Heart right ventricle (tissue), 16 donors: ENCODE results near the gene RGS7BP. TPM values are rescaled to one million over a fixed set of nuclear protein-coding genes. Genes with fewer than 3 reads are reported as not detected.
A peak's percentile ranks its signal among the peaks of the same experiment; 100 is the strongest.

Experiments used
- ATAC-seq, 8 donors: fragments of 200-7000 bp; cut with Tn5 transposase; one replicate each; pipeline ENCODE4 v1.9.1; 2020; ENCODE audit warnings: mild to moderate bottlenecking in 8 of 8, moderate library complexity in 8 of 8, moderate number of reproducible peaks in 1 of 8
- DNase-seq, 2 donors: peaks; one replicate each; pipeline ENCODE4 v3.0.0-alpha.2; 2020
- H3K27ac ChIP-seq, 10 donors: fragments of 200-600 bp; sonication (generic) in 2 of 10; one replicate each; pipeline versions ENCODE4 v1.5.0 to v1.8.0; 2020 to 2022; ENCODE audit warnings: mild to moderate bottlenecking in 3 of 10
- H3K27me3 ChIP-seq, 7 donors: fragments of 200-600 bp; one replicate each; pipeline ENCODE4 v1.8.0; 2021 to 2022; ENCODE audit warnings: mild to moderate bottlenecking in 2 of 7
- H3K36me3 ChIP-seq, 9 donors: fragments of 200-600 bp; sonication (generic) in 1 of 9; one replicate each; pipeline versions ENCODE4 v1.5.0 to v1.8.0; 2020 to 2022; ENCODE audit warnings: mild to moderate bottlenecking in 2 of 9
- H3K4me1 ChIP-seq, 9 donors: fragments of 200-600 bp; sonication (generic) in 1 of 9; one replicate each; pipeline versions ENCODE4 v1.5.0 to v1.8.0; 2020 to 2022; ENCODE audit warnings: mild to moderate bottlenecking in 4 of 9
- H3K4me3 ChIP-seq, 10 donors: fragments of 200-600 bp; sonication (generic) in 2 of 10; one replicate each; pipeline versions ENCODE4 v1.5.0 to v1.8.0; 2020 to 2022; ENCODE audit warnings: mild to moderate bottlenecking in 7 of 10, moderate library complexity in 2 of 10
- H3K9me3 ChIP-seq, 11 donors: fragments of 200-600 bp in 10 of 11; sonication (generic) in 2 of 11; one replicate each; pipeline versions ENCODE4 v1.5.0 to v1.8.0; 2013 to 2022; ENCODE audit warnings: mild to moderate bottlenecking in 2 of 11, control low read depth in 1 of 11, moderate library complexity in 1 of 11
- CTCF ChIP-seq, 9 donors: fragments of 200-600 bp; sonication (generic) in 2 of 9; IDR thresholded peaks; one replicate each; pipeline versions ENCODE4 v1.5.0 to v1.8.0; 2021 to 2022; ENCODE audit warnings: antibody characterized with exemption in 9 of 9, mild to moderate bottlenecking in 5 of 9, moderate library complexity in 1 of 9
- WGBS, 2 donors: extraction: QIAGEN DNeasy Blood & Tissue Kit; methylation state at CpG; one replicate each; pipeline ENCODE4 v1.1.7; 2013; ENCODE audit warnings: inconsistent platforms in 1 of 2; 5-methylcytosine and 5-hydroxymethylcytosine counted together
- intact Hi-C, 10 donors: fragments of 100-400 bp; cut with DNase I; formaldehyde crosslinking; loops; one replicate each; pipeline versions ENCODE4 v1.11.1 to v1.14.2; 2022
- polyA plus RNA-seq, 2 donors: library from polyadenylated mRNA; stranded (reverse); fragments of 200-250 nt; gene quantifications; one replicate each; pipeline ENCODE4 v1.2.3, GENCODE V29; 2013
- total RNA-seq, 10 donors: library from RNA; stranded (reverse); fragmentation: NEBNext Ultra II Directional in 3 of 10; extraction: Animal tissue kit (Norgen Biotek cat#: 25700) in 3 of 10; gene quantifications; one replicate each; pipeline versions ENCODE4 v1.2.1 to v1.2.4, GENCODE V29; 2021 to 2023
- donor health status: Arrhythmogenic right ventricular cardiomyopathy.
- donor health status: ischemic (EF 13 %, LVEDD 7.1; RV severe dilation, severe dysfunction).
- donor health status: healthy with polysubstance abuse.
- donor health status: DM: no; HTN: yes; CAD: no.
- donor health status: DM: no; HTN: no; CAD: no.
- donor health status: ischemic (EF 25% LVEDD 6.9; RV normal size, moderate dysfunction).
- donor health status: ischemic (EF 25% LVEDD 5.7; RV mildly dilated, moderate dysfunction).
- donor health status: healthy.
- donor health status: DM: yes; HTN: yes; CAD: no.
- donor health status: Ischemic cardiomyopathy.
- donor health status: ischemic (EF 35%, LVEDD 5.7; RV mildly dilated, moderate dysfunction).
- donor health status: nonischemic (EF 11% LVEDD 7.7; RV severe dilation, severe dysfunction).
- donor health status: DM: yes; HTN: yes; CAD: no.
- donor health status: PGD.
- donor health status: ischemic (EF 29% LVEDD 5.4; RV normal size, mild dysfunction).
- donor health status: nonischemic (EF 23%, LVEDD 6.1; RV moderate dilation, normal function).

The RGS7BP gene
- total and polyA plus RNA-seq, 12 donors: 0.07 to 3.1 (median 1.5) TPM

- DNase-seq (no peak), ATAC-seq (peak in 7 of 8 donors; percentile 37 to 76 (median 47))
- WGBS, 2 donors: 58 to 78% methylated on average over 4 of the region's 4 CpGs
- H3K4me3 ChIP-seq: no peak overlapping the region
- H3K36me3 ChIP-seq: no peaks in the 10 kb centered on the region
- peaks cover 0 to 33% (median 5%) of the 10 kb centered on the region in 9 donors for H3K4me1 ChIP-seq
- no peak for TF ChIP-seq CTCF (IDR thresholded peaks at IDR 0.05)
- no peaks in the 10 kb centered on the region for H3K27me3 ChIP-seq
- intact Hi-C loops: loop anchor here in 2 of 10 donors (5.0 kb wide), 1 partner anchor 78 kb away; the partner anchor contains the start of gene RGS7BP (in 2 of the 2)
- no peaks in the 10 kb centered on the region for H3K9me3 ChIP-seq
- peak overlapping the region in 1 of 10 donors; percentile 20 for H3K27ac ChIP-seq
Observed at GRCh38 chr5:64585646-64586045, 79.8 kb downstream of the RGS7BP start.

GRCh38 chr5:64587370-64587769, 81.6 kb downstream of the RGS7BP start:
- Histone ChIP-seq H3K9me3 (no peaks in the 10 kb centered on the region), H3K27me3 (no peaks in the 10 kb centered on the region), H3K4me3 (no peak overlapping the region), H3K27ac (peak overlapping the region in 1 of 10 donors; percentile 33), H3K36me3 (no peaks in the 10 kb centered on the region), H3K4me1 (peaks cover 0 to 33% (median 5%) of the 10 kb centered on the region in 9 donors)
- TF ChIP-seq CTCF (IDR thresholded peaks at IDR 0.05): no peak
- DNase-seq (no peak), ATAC-seq (peak in 6 of 8 donors; percentile 42 to 80 (median 73))
- intact Hi-C loops: loop anchor here in 2 of 10 donors (5.0 kb wide), 1 partner anchor 80 kb away; the partner anchor contains the start of gene RGS7BP (in 2 of the 2)

GRCh38 chr5:64592730-64593341, 87.0 kb downstream of the RGS7BP start:
- Histone ChIP-seq H3K27ac (no peak overlapping the region), H3K27me3 (no peaks in the 10 kb centered on the region), H3K4me1 (peaks cover 0 to 20% (median 5%) of the 10 kb centered on the region in 9 donors), H3K36me3 (no peaks in the 10 kb centered on the region), H3K4me3 (no peak overlapping the region), H3K9me3 (no peaks in the 10 kb centered on the region)
- no peak for DNase-seq
- intact Hi-C loops: loop anchor here in 3 of 10 donors (10.0 kb wide), 2 partner anchors 88 to 248 kb away; partner anchors contain the start of gene RGS7BP (in 2 of the 3)
- ATAC-seq: no peak
- no peak for TF ChIP-seq CTCF (IDR thresholded peaks at IDR 0.05)
- WGBS, 2 donors: 60% methylated on average over 2 of the region's 2 CpGs

- H3K9me3 ChIP-seq: no peaks in the 10 kb centered on the region
- H3K4me1 ChIP-seq: peaks cover 0 to 14% (median 5%) of the 10 kb centered on the region in 9 donors
- H3K27ac ChIP-seq: no peak overlapping the region
- ATAC-seq: no peak
- intact Hi-C loops: loop anchor here in 3 of 10 donors (10.0 kb wide), 2 partner anchors 89 to 249 kb away; partner anchors contain the start of gene RGS7BP (in 2 of the 3)
- no peak overlapping the region for H3K4me3 ChIP-seq
- no peak for TF ChIP-seq CTCF (IDR thresholded peaks at IDR 0.05)
- H3K36me3 ChIP-seq: no peaks in the 10 kb centered on the region
- DNase-seq: no peak
- WGBS, 2 donors: 94 to 96% methylated on average over 3 of the region's 3 CpGs
- H3K27me3 ChIP-seq: no peaks in the 10 kb centered on the region
Observed at GRCh38 chr5:64594025-64594424, 88.2 kb downstream of the RGS7BP start.
